CD4-positive, alpha-beta T cell treated with Interleukin-4 for 1 hour (primary cell): ENCODE measurements around the gene S100G.
"Not testable (repeated sequence)": the region's sequence is repeated elsewhere in the genome, so short reads cannot be mapped to it uniquely, and the experiment has no call there.

Source experiments
- DNase-seq, 2 donors: peaks; one replicate each; pipeline ENCODE4 v3.0.0-alpha.2; 2020 to 2022

S100G gene, protein sequence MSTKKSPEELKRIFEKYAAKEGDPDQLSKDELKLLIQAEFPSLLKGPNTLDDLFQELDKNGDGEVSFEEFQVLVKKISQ

DNA sequence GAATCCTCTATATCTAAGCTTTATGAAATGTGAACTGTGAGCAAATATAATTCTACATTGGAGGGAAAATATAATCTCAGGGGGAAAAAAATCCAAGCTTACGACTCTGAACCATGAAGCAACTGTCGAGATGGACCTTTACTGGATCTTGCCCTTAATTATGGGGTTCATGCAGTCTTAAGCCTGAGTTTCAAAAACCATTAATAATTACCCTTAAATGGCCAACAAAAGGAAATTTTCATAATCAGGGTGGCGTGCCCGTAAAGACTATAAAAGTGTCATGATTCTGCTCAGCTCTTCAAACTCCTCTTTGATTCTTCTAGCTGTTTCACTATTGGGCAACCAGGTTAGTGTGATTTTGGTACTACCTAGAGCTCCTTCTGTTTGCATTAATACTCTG is at the start of gene S100G:
S100G (plus strand) TSS at position 301 of the 400 bp plus-strand sequence. CDS start 849 bp downstream, outside the sequence.
- DNase-seq, result no peak

- no peak for DNase-seq
Observed at GRCh38 chrX:16601885-16602284, 48.1 kb upstream of the S100G start.

GRCh38 chrX:16603235-16603634 is 46.7 kb upstream of the S100G start:
- not testable (repeated sequence) for DNase-seq

- DNase-seq, result peak in 1 of 2 donors; percentile 3
Observed at GRCh38 chrX:16603822-16604221, 46.1 kb upstream of the S100G start.

GRCh38 chrX:16604337-16604736 is 45.6 kb upstream of the S100G start:
- no peak for DNase-seq

- no peak for DNase-seq
Observed at GRCh38 chrX:16606142-16606720, 43.7 kb upstream of the S100G start.

DNA sequence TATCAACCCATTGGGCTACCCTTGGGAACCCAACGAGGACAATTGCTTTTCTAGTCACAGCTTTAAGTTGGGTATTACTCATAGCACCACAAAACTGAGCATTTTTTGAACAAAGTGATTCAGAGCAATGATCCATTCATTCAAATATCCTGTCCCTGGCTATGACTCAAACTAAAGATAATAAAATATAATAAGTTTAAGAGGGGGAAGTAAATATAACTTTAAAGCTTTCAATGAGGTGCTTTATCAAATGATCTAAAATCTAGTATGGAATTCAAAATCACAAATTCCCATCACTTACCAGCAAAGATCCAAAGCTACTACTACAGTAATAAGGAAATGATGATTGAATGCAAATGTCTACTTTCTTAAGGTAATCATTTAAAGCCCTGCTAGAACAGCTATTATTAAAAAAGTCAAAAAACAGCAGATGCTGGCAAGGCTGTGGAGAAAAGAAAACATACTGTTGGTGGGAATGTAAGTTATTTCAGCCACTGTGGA is 39.8 kb upstream of the S100G start:
- no peak for DNase-seq

- DNase-seq, result not testable (repeated sequence)
Observed at GRCh38 chrX:16610654-16611053, 39.3 kb upstream of the S100G start.

DNA sequence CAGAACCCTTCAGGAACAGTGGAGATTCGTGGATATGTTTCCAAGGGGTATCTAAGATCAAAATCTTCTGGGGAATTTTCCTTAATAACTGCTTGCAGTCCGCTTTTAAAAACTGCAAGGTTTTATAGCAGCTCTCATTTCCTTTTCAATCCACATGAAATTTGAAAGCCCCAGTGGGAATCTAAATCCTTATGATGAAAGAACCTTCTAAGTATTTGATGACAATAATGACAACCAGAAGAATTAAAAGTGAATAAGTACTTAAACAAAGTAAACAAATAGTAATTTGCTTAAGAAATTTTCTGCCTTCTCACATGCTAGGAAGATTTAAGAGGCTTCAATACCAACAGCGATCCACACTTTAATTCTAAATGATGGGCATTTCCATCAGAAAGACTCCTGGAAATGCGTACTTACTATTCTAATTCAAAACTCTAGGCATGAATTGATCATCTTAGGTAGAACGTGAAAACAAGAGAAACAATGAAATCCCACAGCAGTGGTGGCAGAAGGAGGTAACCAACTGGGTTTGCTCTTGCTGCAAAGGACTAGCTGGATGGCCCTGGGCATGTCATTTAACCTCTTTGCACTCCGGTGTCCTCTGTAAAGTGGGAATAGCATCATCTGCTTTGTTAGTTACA is 37.6 kb upstream of the S100G start:
- DNase-seq, result no peak

DNA sequence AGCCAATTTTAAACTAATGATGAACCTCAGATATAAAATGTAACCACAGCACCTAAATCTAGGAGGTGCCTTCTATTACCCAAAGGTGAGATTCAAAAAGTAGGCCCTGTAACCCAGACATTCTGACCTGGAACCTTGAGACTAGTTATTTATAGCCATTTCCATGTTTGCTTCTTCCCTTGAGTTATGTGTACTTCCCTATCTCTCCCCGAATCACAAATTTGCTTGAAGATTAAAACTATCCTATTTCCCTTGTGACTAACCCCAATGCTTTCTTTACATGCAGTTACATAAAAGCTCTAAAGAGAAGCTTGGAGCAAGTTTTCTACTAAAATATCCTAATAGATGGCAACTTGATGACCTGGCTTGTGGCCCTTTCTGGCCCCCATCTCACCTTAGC is 32.6 kb upstream of the S100G start:
- no peak for DNase-seq

GRCh38 chrX:16618422-16618821 is 31.5 kb upstream of the S100G start:
- DNase-seq, result no peak

- DNase-seq, result no peak
Observed at GRCh38 chrX:16619024-16619423, 30.9 kb upstream of the S100G start.

DNA sequence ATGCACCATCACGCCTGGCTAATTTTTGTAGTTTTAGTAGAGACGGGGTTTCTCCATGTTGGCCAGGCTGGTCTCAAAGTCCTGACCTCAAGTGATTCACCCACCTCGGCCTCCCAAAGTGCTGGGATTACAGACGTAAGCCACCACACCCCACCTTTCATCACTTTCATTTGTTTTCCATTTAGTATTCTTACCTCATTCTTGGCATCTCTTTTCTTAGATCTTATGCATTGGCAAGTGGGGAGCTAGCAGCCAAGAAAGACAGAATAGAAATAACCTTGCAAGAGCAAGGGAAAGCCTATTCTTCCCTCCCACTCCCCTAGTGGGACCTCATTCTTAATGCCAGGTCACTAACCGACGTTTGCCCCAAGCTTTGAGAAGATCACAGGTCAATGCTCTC is 21.4 kb upstream of the S100G start:
- DNase-seq, result not testable (repeated sequence)

DNA sequence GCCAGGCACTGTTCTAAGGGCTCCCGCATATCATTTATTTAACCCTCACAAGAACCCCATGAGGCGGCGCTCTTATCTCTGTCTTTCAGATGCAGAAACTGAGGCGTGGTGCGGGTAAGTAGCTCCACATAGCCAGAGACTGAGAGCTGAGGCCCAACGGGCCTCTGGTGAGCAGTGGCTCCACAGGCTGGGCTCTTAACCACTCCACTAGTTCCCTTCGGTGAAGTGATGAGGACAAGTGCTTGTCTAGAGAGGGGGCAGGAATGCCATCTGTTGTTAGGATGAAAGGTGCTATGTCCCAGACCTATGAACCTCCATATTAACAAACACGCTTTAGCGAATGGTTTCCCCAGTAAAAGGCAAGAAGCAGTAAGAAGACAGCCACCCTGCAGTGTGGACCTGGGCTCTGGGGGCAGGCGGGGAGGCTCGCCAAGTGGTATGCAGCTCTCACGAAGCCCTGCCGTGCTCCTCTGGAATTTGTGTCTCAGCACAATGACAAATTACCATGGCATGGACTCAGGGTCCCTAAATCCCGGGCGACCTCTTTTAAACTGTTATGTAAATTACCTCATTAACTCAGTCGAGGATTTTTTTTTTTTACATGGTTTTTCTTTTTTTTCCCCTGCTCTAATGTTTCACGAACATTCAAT is 20.9 kb upstream of the S100G start:
- DNase-seq, result no peak

- DNase-seq, result no peak
Observed at GRCh38 chrX:16629909-16630308, 20.0 kb upstream of the S100G start.

DNA sequence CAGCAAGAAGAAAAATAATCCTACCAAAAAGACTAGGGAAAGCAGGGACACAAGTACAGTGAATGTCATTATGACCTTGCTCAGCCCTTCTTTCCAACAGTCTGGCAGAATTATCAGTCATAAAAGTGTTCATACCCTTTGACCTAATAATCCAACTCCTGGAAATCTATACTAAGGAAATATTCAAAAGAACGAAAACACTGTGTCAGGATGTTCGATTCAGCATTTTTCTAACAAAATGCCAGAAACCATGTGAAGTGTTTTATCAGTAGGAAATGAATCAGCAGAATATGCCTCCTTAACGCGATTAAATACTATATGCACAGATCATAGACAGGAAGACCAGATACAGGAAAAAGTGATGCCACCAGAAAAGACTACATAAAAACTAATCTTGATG is 16.2 kb upstream of the S100G start:
- no peak for DNase-seq

DNA sequence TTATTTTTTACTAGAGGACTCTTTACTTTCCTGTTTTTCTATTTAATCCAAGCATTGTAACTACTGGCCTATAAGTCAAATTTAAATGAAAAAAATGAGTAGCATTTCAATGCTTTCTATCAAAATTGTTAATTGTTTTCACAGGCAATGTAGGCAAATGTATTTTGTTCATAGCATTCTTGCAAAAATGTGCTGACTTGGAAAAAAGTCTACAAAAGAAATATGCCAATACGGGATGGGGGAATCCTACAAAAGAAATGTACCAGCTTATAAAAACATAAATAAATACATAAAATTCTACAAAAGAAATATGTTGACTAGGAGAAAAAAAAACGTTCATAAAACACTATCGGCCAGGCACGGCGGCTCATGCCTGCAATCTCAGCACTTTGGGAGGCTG is 14.9 kb upstream of the S100G start:
- no peak for DNase-seq

- DNase-seq, result no peak
Observed at GRCh38 chrX:16635596-16635995, 14.4 kb upstream of the S100G start.

GRCh38 chrX:16638533-16638932 is 11.4 kb upstream of the S100G start:
- no peak for DNase-seq

GRCh38 chrX:16639966-16640365 is 10.0 kb upstream of the S100G start:
- DNase-seq, result no peak

DNA sequence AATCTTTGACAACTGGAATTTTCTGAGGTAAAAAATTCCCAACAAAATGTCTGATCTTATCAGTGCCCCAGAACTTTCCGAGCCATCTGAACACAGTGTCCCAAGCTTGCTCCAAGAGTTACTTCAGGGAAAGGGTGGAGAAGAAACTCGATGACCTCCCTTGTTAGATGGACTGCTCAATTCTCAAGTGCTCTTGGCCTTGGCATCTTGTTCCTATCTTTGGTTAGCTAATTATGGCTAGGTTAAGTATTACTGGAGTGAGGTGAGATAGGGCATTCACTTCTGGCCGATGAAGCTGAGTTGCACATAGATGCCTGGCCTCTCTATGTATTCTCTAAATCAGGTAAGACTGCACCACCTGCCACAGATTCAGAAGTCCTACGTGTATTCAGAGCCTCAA is 9.1 kb upstream of the S100G start:
- no peak for DNase-seq

- no peak for DNase-seq
Observed at GRCh38 chrX:16643176-16643575, 6.8 kb upstream of the S100G start.

DNA sequence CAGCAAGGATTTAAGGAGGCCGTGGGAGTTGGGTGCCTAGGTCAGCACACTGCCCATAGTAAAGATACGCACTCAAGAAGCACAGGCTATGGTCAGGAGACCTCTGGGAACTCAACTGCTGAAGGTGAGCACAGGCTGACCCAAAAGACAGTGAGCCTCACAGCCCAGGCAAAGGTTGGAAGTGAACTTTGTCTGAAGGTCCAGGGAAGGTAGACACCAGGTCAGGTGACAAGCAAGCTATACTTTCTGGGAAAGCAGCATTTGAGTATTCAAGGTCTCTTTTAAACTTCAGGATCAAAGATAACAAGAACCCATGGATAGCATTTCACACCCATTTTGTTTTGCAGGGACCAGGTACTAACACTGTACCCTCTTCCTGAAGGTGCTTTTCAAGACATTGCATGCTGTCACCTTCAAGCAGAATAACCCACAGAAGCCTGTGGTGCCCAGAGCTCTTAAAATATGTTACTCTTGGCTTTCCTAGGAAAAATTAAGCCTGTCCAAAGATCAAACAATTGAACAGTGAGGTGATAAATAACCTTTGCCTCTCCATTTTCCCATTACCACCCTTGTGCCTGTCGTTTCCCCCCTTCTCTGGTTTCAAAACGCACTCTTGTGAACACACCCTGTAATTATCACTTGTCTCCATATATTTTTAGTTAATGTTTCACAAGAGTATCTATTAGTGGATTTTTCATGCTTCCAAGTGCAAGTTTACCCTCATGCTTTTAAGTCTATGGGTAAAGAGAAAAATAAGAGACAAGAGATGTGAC is 3.4 kb upstream of the S100G start:
- DNase-seq, result no peak
